Mucosa of stomach (tissue), 1 donor: ENCODE measurements around the gene WASHC2C.
"Not testable (repeated sequence)": the region's sequence is repeated elsewhere in the genome, so short reads cannot be mapped to it uniquely, and the experiment has no call there.

Experiments used
- H3K27me3 ChIP-seq: one replicate; pipeline ENCODE4 v1.7.0; 2013; ENCODE audit warnings: mild to moderate bottlenecking, low read length; ENCODE audit not compliant: control insufficient read depth, insufficient read depth
- H3K36me3 ChIP-seq: one replicate; pipeline ENCODE4 v1.7.0; 2013; ENCODE audit warnings: low read length; ENCODE audit not compliant: control insufficient read depth, insufficient read depth
- H3K4me1 ChIP-seq: one replicate; pipeline ENCODE4 v1.7.0; 2013; ENCODE audit warnings: mild to moderate bottlenecking, low read length; ENCODE audit not compliant: control insufficient read depth, insufficient read depth
- H3K4me3 ChIP-seq: one replicate; pipeline ENCODE4 v1.7.0; 2013; ENCODE audit warnings: low read length
- H3K9ac ChIP-seq: one replicate; pipeline ENCODE4 v1.7.0; 2013; ENCODE audit warnings: mild to moderate bottlenecking, low read length, moderate library complexity
- H3K9me3 ChIP-seq: one replicate; pipeline ENCODE4 v1.7.0; 2013; ENCODE audit warnings: mild to moderate bottlenecking, low read length, moderate library complexity; ENCODE audit not compliant: control insufficient read depth
- donor health status: Pancreatic carcinoma.

Gene WASHC2C, protein sequence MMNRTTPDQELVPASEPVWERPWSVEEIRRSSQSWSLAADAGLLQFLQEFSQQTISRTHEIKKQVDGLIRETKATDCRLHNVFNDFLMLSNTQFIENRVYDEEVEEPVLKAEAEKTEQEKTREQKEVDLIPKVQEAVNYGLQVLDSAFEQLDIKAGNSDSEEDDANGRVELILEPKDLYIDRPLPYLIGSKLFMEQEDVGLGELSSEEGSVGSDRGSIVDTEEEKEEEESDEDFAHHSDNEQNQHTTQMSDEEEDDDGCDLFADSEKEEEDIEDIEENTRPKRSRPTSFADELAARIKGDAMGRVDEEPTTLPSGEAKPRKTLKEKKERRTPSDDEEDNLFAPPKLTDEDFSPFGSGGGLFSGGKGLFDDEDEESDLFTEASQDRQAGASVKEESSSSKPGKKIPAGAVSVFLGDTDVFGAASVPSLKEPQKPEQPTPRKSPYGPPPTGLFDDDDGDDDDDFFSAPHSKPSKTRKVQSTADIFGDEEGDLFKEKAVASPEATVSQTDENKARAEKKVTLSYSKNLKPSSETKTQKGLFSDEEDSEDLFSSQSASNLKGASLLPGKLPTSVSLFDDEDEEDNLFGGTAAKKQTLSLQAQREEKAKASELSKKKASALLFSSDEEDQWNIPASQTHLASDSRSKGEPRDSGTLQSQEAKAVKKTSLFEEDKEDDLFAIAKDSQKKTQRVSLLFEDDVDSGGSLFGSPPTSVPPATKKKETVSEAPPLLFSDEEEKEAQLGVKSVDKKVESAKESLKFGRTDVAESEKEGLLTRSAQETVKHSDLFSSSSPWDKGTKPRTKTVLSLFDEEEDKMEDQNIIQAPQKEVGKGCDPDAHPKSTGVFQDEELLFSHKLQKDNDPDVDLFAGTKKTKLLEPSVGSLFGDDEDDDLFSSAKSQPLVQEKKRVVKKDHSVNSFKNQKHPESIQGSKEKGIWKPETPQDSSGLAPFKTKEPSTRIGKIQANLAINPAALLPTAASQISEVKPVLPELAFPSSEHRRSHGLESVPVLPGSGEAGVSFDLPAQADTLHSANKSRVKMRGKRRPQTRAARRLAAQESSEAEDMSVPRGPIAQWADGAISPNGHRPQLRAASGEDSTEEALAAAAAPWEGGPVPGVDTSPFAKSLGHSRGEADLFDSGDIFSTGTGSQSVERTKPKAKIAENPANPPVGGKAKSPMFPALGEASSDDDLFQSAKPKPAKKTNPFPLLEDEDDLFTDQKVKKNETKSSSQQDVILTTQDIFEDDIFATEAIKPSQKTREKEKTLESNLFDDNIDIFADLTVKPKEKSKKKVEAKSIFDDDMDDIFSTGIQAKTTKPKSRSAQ (N-terminal part only)

DNA sequence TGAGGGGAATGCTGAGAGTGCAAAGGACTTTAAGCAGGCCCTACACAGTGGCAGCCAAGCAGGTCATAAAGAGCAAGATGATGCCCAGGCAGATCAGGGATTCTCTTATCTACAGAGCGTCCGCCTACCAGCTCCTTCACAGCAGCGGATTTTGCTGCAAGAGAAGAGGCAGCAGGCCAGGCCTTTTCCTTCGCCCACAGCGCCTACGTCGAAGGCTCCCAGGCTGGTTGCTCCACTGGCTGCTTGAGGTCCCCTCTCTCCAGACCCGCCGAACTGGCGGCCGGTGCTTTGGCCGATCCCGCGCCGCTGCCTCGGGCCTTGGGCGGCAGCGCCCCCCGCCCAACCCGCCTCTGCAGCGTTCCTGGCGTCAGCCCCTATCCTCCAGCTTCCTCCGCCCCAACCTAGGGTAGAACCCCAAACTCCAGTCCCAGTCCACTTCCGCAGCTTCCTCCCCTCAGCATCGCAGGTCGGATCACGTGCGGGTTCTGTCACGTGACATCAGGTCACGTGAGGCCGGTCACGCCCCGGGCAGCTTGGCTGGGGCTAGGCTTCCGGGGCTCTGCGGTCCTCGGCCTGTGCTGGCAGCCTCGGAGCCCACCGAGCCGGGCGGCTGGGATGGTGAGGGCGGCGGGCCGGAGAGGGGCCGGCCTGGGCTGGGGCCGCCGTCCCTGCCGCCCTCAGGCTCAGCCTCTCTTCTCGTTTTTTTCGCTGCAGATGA lies at the start of gene WASHC2C:
TSS of gene WASHC2C (plus strand) at position 564 of the 718 bp plus-strand sequence. CDS start at position 616, 52 bp downstream.
- H3K36me3 ChIP-seq, H3K4me1 ChIP-seq, H3K27me3 ChIP-seq, H3K9me3 ChIP-seq: not testable (repeated sequence)
- Histone ChIP-seq H3K9ac (peak within 1 kb of the TSS; percentile 59), H3K4me3 (peak within 1 kb of the TSS; percentile 36)

DNA sequence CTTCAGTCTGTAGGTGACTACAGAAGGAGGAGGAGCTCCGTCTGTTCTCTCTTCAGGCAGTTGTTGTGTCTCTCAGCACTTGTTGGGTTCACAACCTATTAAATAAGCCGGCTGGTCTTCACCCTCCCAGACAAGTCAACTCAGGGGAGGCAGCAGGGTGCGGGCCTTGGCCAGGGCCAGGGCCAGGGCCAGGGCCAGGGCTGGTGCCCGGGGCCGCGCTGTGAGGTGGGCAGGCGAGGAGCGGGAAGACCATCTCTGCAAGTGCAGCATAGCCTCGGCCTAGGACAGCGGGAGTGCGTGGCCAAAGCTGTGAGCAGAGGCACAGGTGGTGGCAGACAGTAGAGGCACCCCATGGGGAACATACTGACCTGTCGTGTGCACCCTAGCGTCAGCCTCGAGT lies 48.6 kb upstream of the WASHC2C start:
- H3K9me3 ChIP-seq = not testable (repeated sequence)

DNA sequence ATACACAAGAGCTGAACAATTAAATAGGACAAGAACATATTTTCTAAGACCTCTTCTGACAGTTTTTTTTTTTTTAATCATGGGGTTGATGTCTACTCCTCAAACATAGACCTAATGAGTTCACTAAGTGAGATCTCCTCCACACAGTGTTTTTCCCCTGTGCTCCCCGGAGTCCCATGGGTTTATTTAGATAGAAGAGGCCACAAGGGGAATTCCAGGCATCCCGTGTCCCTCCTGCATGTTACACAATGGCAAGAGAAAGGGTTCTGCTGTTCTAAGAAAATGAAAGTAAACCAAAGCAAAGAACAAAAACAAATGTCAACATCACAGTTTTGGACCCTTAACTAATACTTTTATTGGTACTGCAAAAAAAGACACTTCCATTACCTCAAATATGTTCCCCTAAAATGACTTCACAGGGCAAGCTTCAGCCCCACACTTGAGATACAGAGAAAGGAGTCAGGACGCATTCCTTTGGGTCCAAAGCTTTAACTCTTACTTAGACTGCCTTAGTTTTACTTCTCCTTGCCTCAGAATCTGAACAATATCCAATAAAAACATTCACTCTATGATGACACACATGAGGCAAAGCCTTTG lies 16.8 kb upstream of the WASHC2C start:
- H3K36me3 ChIP-seq, H3K4me1 ChIP-seq, H3K27me3 ChIP-seq, H3K9ac ChIP-seq, H3K9me3 ChIP-seq, H3K4me3 ChIP-seq: not testable (repeated sequence)

More for the DNA sequence above, 48.6 kb upstream of the WASHC2C start:
- H3K27me3 ChIP-seq, H3K36me3 ChIP-seq, H3K4me1 ChIP-seq, H3K4me3 ChIP-seq, H3K9ac ChIP-seq: not testable (repeated sequence)

DNA sequence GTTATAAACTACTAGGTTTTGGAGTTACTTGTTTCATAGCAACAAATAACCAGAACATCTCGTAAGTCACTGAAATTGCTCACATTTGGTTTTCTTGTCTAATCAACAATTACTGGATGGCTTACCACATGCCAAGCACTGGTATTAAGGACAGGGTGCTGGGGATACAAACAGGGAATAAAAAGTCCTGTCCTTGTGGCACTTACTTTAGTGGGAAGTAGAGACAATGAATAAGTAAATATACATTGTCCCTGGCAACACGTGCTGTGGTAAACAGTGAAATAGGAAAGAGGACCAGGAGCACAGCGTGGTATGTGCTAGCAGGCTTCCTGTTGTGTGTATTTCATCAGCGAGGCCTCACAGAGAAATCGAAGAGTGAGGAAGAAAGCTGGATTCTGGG lies 15.8 kb upstream of the WASHC2C start:
- not testable (repeated sequence) for H3K27me3 ChIP-seq, H3K9me3 ChIP-seq, H3K4me1 ChIP-seq, H3K36me3 ChIP-seq, H3K9ac ChIP-seq, H3K4me3 ChIP-seq

DNA sequence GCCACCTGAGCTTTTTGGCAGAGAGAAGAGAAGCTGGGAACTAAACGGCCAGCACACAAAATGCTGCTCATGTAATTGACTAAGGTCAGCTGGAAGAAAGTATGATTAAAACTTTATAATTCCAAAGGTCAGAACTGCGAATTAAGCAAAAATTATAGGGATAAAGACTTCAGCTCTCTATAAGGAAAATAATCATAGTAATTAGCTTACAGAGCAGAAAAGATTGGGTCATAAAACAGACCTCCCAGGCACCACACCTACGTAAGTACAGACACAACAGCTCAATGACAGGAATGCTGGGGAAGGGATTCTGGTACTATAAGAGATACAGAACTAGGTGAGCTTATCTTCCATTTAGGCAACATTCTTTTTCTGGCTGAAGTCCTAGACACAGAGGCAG lies 10.0 kb upstream of the WASHC2C start:
- not testable (repeated sequence) for H3K27me3 ChIP-seq, H3K4me1 ChIP-seq, H3K9ac ChIP-seq, H3K9me3 ChIP-seq, H3K36me3 ChIP-seq, H3K4me3 ChIP-seq

DNA sequence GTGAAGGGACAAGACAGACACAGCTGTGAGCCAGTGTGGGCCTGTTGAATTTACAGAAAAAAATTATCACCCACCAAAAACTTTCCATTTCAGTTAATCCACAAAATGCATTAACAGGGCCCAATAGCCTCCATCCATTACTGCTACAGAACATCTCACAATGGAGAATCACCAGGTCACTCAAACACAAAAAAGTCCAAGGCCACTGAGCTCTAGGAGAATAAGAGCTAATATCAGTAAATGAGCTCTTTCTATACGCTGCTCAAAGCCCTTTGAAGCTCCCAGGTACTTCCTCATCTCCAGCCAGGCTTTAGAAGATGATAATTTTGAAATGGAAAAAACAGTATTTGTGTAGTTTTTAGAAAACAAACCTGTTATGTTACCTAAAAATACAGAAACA lies 9.4 kb upstream of the WASHC2C start:
- H3K4me1 ChIP-seq, H3K4me3 ChIP-seq, H3K9ac ChIP-seq, H3K27me3 ChIP-seq, H3K36me3 ChIP-seq, H3K9me3 ChIP-seq: not testable (repeated sequence)

DNA sequence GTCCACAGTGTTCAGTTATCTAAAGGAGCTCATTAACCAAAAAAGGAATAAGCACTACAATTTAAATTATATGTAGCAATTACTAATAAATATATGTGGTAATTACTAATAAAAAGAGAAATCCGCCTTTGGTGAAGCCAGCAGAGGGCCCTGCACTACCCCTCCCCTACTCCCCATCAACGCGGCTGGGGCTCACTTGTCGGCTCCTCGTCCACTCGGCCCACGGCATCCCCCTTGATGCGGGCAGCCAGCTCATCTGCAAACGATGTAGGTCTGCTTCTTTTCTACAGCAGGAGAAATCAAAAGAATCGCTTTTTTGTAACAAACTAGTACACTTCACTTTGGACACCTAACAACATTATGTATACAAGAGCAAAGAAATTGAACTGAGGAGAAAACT lies 5.6 kb upstream of the WASHC2C start:
- not testable (repeated sequence) for H3K4me3 ChIP-seq, H3K36me3 ChIP-seq, H3K9ac ChIP-seq, H3K4me1 ChIP-seq, H3K27me3 ChIP-seq, H3K9me3 ChIP-seq

DNA sequence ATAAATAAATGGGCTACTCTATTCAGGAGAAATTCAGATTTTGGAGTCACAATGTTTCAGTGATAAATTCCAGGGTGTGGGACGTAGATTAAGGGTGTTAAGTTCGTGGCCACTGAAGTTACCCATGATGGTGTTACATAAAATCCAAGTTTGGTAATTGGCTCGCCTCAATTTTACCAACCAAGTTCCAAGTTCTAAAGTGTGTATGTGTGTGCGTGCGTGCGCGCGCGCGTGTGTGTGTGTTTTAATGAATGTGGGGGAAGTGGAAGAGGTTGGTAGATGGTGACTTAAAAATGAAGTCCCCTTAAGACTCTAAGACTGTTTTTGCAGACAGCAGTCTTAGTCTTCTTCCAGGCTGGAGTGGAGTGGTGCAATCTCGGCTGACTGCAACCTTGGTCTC lies 3.2 kb upstream of the WASHC2C start:
- not testable (repeated sequence) for H3K4me1 ChIP-seq, H3K9ac ChIP-seq, H3K4me3 ChIP-seq, H3K27me3 ChIP-seq, H3K9me3 ChIP-seq, H3K36me3 ChIP-seq

DNA sequence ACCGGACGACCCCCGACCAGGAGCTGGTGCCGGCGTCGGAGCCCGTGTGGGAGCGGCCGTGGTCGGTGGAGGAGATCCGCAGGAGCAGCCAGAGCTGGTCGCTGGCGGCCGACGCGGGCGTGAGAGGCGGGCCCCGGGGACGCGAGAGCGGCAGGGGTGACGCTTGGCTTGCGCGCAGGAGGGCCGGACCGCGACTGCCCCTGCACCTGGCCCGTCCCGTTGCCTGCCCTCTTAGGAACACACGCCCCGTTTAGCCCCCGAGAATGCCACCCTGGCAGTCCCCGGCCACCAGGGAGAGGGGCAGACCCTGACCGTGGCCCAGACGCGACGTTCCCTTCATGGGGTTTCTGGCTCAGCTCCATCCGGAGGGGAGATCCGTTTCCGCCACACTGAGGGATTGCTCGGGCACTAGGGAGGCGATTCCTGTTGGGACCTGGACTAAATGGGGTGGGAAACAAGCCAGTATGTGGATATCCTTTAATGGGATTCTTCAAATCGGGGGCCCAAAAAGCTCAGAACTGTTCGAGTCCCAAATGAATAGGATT lies 427 bp downstream of the WASHC2C start:
- H3K36me3 ChIP-seq, H3K4me1 ChIP-seq, H3K9me3 ChIP-seq, H3K27me3 ChIP-seq: not testable (repeated sequence)
- Histone ChIP-seq H3K9ac (peak overlapping the region; percentile 59), H3K4me3 (peak overlapping the region; percentile 36)

DNA sequence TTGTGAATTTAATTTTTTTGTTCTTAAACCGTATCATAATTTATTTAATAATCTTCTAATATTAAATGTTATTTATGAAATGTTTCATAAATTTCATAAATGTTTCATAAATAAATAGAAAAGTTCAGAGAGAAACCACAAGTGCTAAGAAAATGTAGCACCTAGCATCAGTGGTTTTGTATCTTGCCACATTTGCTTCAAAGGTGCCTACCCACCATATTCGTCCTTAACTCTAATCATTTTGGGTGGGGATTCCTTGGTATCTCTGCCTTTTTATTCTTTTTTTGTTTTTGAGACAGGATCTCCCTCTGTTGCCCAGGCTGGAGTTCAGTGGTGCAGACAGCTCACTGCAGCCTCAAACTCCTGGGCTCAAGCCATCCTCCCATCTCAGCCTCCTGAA lies 7.4 kb downstream of the WASHC2C start:
- not testable (repeated sequence) for H3K36me3 ChIP-seq, H3K4me3 ChIP-seq, H3K4me1 ChIP-seq, H3K9me3 ChIP-seq, H3K27me3 ChIP-seq, H3K9ac ChIP-seq

DNA sequence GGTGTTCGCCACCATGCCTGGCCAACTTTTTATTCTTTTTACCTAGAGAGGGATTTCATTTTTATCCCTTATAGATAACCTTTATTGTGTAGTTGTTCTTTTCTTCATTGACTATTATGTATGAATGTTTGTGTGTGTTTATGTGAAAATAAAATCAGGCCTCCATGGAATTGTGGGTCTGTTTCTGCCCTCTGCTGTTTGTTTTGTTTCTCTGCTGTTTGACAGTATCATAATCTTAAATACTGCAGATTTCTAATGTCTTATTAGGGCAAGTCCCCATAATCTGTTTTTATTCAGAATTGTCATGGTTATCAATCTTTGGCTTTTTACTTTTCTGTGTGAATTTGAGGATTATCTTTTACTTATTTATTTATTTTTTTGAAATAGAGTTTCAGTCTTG lies 7.8 kb downstream of the WASHC2C start:
- H3K9me3 ChIP-seq, H3K4me1 ChIP-seq, H3K27me3 ChIP-seq, H3K9ac ChIP-seq, H3K4me3 ChIP-seq, H3K36me3 ChIP-seq: not testable (repeated sequence)
